Chondrocyte (in vitro differentiated cells): Measurements from ENCODE around the gene UHMK1. TPM values are rescaled to one million over a fixed set of nuclear protein-coding genes. Genes with fewer than 3 reads are reported as not detected.
A peak's percentile ranks its signal among the peaks of the same experiment; 100 is the strongest.
"Not testable (repeated sequence)": the region's sequence is repeated elsewhere in the genome, so short reads cannot be mapped to it uniquely, and the experiment has no call there.

Experiments used
- DNase-seq: peaks from one replicate; pipeline ENCODE4 v3.0.0; 2021; ENCODE audit warnings: mixed read lengths, low spot score
- H3K27ac Mint-ChIP-seq: one replicate; pipeline ENCODE4 v1.8.0; 2021; ENCODE audit warnings: mild to moderate bottlenecking, moderate library complexity, mixed read lengths; ENCODE audit not compliant: unreplicated experiment
- H3K27me3 Mint-ChIP-seq: 2 replicates; pipeline ENCODE4 v1.8.0; 2021; ENCODE audit warnings: low read depth, mixed read lengths
- H3K36me3 Mint-ChIP-seq: 2 replicates; pipeline ENCODE4 v1.8.0; 2021; ENCODE audit warnings: low read depth, mixed read lengths
- H3K4me1 Mint-ChIP-seq: 2 replicates; pipeline ENCODE4 v1.8.0; 2021; ENCODE audit warnings: low read depth, mild to moderate bottlenecking, mixed read lengths
- H3K4me3 Mint-ChIP-seq: one replicate; pipeline ENCODE4 v1.8.0; 2021; ENCODE audit warnings: mild to moderate bottlenecking, moderate library complexity, mixed read lengths; ENCODE audit not compliant: unreplicated experiment
- H3K9me3 Mint-ChIP-seq: 2 replicates; pipeline ENCODE4 v1.8.0; 2021; ENCODE audit warnings: low read depth, mixed read lengths
- CTCF ChIP-seq: fragments of 200-600 bp; sonication (generic); IDR thresholded peaks from 2 replicates; pipeline ENCODE4 v1.5.0; 2021; ENCODE audit warnings: antibody characterized with exemption, mild to moderate bottlenecking, moderate library complexity
- long read RNA-seq: library from polyadenylated mRNA; stranded (forward); transcript quantifications from one replicate; pipeline ENCODE4 v2.0.0, GENCODE V29; 2021
- total RNA-seq: library from RNA; stranded (reverse); gene quantifications from 3 replicates; pipeline ENCODE4 v1.2.1, GENCODE V29; 2021

Gene UHMK1
- 28.4 to 35.4 TPM (median 29.2 TPM) in 3 replicates for total RNA-seq
- long read RNA-seq, full-length matches to known transcripts, result 14 of 16 reads
- long read RNA-seq, partial matches to known transcripts, result 0 of 16 reads
- long read RNA-seq, other reads (novel, unspliced or antisense), result 2 of 16 reads

GRCh38 chr1:162497723-162498495 is at the start of gene UHMK1:
UHMK1 (plus strand) TSS chr1:162497818; CDS start chr1:162498001, 183 bp downstream.
- H3K4me3 Mint-ChIP-seq, result peak within 1 kb of the TSS; percentile 95
- peaks cover 35% of the 10 kb centered on the region for H3K4me1 Mint-ChIP-seq
- peaks cover 3% of the 10 kb centered on the region for H3K27me3 Mint-ChIP-seq
- TF ChIP-seq CTCF, result peak; percentile 28
- peak within 1 kb of the TSS; percentile 96 for H3K27ac Mint-ChIP-seq
- H3K36me3 Mint-ChIP-seq, result peaks cover 5% of the 10 kb centered on the region
- no peaks in the 10 kb centered on the region for H3K9me3 Mint-ChIP-seq
- peak; percentile 93 for DNase-seq

- H3K4me3 Mint-ChIP-seq, H3K36me3 Mint-ChIP-seq, H3K9me3 Mint-ChIP-seq, DNase-seq, H3K4me1 Mint-ChIP-seq, H3K27ac Mint-ChIP-seq: not testable (repeated sequence)
- peaks cover 18% of the 10 kb centered on the region for H3K27me3 Mint-ChIP-seq
Observed at GRCh38 chr1:162454361-162454760, 43.3 kb upstream of the UHMK1 start.

- peaks cover 9% of the 10 kb centered on the region for H3K9me3 Mint-ChIP-seq
- peaks cover 2% of the 10 kb centered on the region for H3K36me3 Mint-ChIP-seq
- H3K4me3 Mint-ChIP-seq, result no peak overlapping the region
- H3K27me3 Mint-ChIP-seq, result peaks cover 17% of the 10 kb centered on the region
- peak; percentile 23 for TF ChIP-seq CTCF
- DNase-seq, result no peak
- no peaks in the 10 kb centered on the region for H3K4me1 Mint-ChIP-seq
- no peak overlapping the region for H3K27ac Mint-ChIP-seq
Observed at GRCh38 chr1:162456323-162456722, 41.3 kb upstream of the UHMK1 start.

- Mint-ChIP-seq H3K27ac (no peak overlapping the region), H3K4me3 (no peak overlapping the region), H3K27me3 (peaks cover 1% of the 10 kb centered on the region), H3K9me3 (peaks cover 4% of the 10 kb centered on the region), H3K4me1 (no peaks in the 10 kb centered on the region), H3K36me3 (no peaks in the 10 kb centered on the region)
- no peak for TF ChIP-seq CTCF
- no peak for DNase-seq
Observed at GRCh38 chr1:162458236-162458635, 39.4 kb upstream of the UHMK1 start.

GRCh38 chr1:162462425-162462824 is 35.2 kb upstream of the UHMK1 start:
- not testable (repeated sequence) for H3K27ac Mint-ChIP-seq, H3K36me3 Mint-ChIP-seq, H3K9me3 Mint-ChIP-seq, H3K4me1 Mint-ChIP-seq, H3K4me3 Mint-ChIP-seq, DNase-seq
- peaks cover 12% of the 10 kb centered on the region for H3K27me3 Mint-ChIP-seq

- no peak overlapping the region for H3K4me3 Mint-ChIP-seq
- TF ChIP-seq CTCF, result no peak
- no peaks in the 10 kb centered on the region for H3K36me3 Mint-ChIP-seq
- H3K27me3 Mint-ChIP-seq, result peaks cover 14% of the 10 kb centered on the region
- DNase-seq, result no peak
- no peak overlapping the region for H3K27ac Mint-ChIP-seq
- H3K9me3 Mint-ChIP-seq, result no peaks in the 10 kb centered on the region
- H3K4me1 Mint-ChIP-seq, result no peaks in the 10 kb centered on the region
Observed at GRCh38 chr1:162463021-162463420, 34.6 kb upstream of the UHMK1 start.
